Epithelial cell of proximal tubule (primary cell): ENCODE results near the gene CA10. TPM values are rescaled to one million over a fixed set of nuclear protein-coding genes. Genes with fewer than 3 reads are reported as not detected.

Experiments used
- DNase-seq: peaks from one replicate; pipeline ENCODE4 v3.0.0-alpha.2; 2011; ENCODE audit warnings: low read depth
- H3K4me3 ChIP-seq: 2 replicates; pipeline ENCODE4 v1.5.1; 2011; ENCODE audit warnings: low read depth, mild to moderate bottlenecking, low read length
- CTCF ChIP-seq: conservative IDR thresholded peaks from 2 replicates; pipeline ENCODE4 v1.5.1; 2012; ENCODE audit warnings: low read depth, mild to moderate bottlenecking, low read length
- total RNA-seq: library from RNA; depleted of rRNA; stranded (reverse); fragments of >200 nt; gene quantifications from 2 replicates; pipeline ENCODE4 v1.2.3, GENCODE V29; 2015

CA10 gene
- total RNA-seq, 1 donor from 2014 or later, result 0.58 TPM

DNA sequence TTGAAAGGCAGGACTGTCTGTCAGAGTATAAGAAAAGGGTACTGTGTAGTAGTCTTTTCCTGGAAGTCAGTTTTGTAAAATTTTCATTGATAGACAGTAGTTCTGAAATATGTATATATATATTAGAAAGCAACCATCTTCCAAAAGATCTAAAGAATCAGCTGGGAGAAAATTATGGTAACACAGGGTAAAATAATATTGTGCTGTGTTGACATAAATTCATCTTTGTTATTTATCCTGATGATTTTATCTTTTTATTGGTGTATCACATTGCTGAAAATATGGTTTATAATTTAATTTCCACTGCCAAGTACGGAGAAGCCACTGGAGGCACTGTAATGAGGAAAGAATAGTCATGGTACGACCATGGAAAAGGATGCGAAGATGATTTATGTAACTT lies 324.9 kb downstream of the CA10 start:
- no peak for TF ChIP-seq CTCF
- no peak for DNase-seq
- no peak overlapping the region for H3K4me3 ChIP-seq

- TF ChIP-seq CTCF, result no peak
- DNase-seq, result no peak
These were observed 325.5 kb downstream of the CA10 start for GRCh38 chr17:51833045-51833444.

GRCh38 chr17:51830886-51831285 lies 327.6 kb downstream of the CA10 start:
- H3K4me3 ChIP-seq, result no peak overlapping the region
- TF ChIP-seq CTCF, result no peak
- no peak for DNase-seq

More at GRCh38 chr17:51833045-51833444, 325.5 kb downstream of the CA10 start:
- no peak overlapping the region for H3K4me3 ChIP-seq

DNA sequence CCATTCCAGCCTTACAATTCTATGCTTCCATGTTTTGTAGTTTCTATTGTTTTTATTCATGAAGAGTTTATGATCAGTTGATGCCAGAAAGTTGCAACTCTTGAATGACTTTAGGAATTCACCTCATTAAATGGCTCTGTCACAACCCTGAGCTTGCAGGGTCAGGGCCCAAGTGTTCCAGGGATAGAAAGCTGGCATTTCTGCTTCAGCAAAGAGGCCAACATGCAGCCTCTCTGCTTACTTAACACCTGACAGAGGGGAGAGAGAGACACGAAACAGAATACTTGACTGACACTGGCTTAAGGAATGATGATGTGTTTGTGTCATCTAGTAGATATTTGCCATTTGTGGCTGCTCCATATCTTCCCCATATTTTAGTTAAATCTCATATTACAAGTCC lies 328.1 kb downstream of the CA10 start:
- DNase-seq, result no peak
- no peak for TF ChIP-seq CTCF
- no peak overlapping the region for H3K4me3 ChIP-seq

DNA sequence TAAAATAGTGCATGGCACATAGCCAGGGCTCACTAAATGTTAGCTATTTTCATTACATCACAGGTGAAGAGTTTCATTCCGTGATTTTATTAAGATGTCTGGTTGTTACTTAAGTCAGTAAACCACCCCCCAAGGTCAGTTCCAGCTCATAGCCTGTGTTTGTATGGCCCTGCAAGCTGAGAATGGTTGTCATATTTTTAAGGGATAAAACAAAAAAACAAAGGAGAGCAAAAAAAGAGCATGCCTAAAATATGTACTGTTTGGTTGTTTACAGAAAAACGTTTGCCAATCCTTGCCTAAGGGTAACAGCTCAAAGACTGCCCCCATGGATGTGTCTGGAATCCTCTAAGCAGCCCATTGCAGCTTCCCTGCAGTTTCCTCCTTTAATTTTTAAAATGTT lies 329.6 kb downstream of the CA10 start:
- TF ChIP-seq CTCF, result no peak
- H3K4me3 ChIP-seq, result no peak overlapping the region
- no peak for DNase-seq

DNA sequence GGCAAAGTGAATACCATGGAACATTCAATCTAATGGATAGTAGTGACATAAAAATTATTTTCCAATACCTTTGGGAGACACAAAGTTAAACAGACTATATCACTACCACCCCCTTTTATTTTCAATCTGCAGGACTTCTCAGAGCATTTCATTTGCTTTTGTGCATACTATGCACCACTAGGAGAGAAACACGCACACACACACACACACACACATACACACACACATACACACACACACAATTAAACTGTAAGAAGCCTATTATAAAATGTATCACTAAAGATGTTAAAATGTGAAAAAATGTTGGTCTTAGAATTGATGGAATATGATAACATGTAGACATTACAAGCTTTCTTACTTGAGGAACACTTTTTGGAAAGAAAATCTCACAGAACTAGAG lies 331.4 kb downstream of the CA10 start:
- TF ChIP-seq CTCF, result no peak
- H3K4me3 ChIP-seq, result no peak overlapping the region
- DNase-seq, result no peak

GRCh38 chr17:51820766-51821165 lies 337.7 kb downstream of the CA10 start:
- no peak overlapping the region for H3K4me3 ChIP-seq
- TF ChIP-seq CTCF, result no peak
- no peak for DNase-seq
